Measurements from ENCODE around the gene UBE2C.

The UBE2C gene

GRCh38 chr20:45833030-45833882 lies 20.8 kb downstream of the UBE2C start, which contains the start of gene SNX21:
Gene SNX21, plus strand, starts transcription at chr20:45833799. Its CDS starts 121 bp downstream, at chr20:45833920.
- H3K4me3 ChIP-seq (replicated peaks; ENCODE audit: insufficient read depth, low read length), result peak within 1 kb of the TSS; percentile 57
- H3K27ac ChIP-seq (replicated peaks), result peak within 1 kb of the TSS; percentile 51
- TF ChIP-seq GABPA (IDR thresholded peaks at IDR 0.05; ENCODE audit: low read depth) (no peak), POLR2AphosphoS5 (IDR thresholded peaks at IDR 0.05; ENCODE audit: low read depth) (no peak), REST (IDR thresholded peaks at IDR 0.05; ENCODE audit: insufficient replicate concordance, low read depth) (no peak), SPI1 (IDR thresholded peaks at IDR 0.05; ENCODE audit: borderline replicate concordance, low read depth) (no peak), CTCF (IDR thresholded peaks at IDR 0.05; ENCODE audit: insufficient read depth, low read length) (no peak)
- DNase-seq (ENCODE audit: low read depth in 1 of 2, low spot score in 1 of 2), result peak; percentile 79 to 89
- H3K27me3 ChIP-seq (ENCODE audit: insufficient read depth, poor library complexity, severe bottlenecking), result no peaks in the 10 kb centered on the region

GRCh38 chr20:45833883-45834796 lies 21.7 kb downstream of the UBE2C start:
- TF ChIP-seq CTCF (IDR thresholded peaks at IDR 0.05; ENCODE audit: insufficient read depth, low read length) (no peak), POLR2AphosphoS5 (IDR thresholded peaks at IDR 0.05; ENCODE audit: low read depth) (no peak), REST (IDR thresholded peaks at IDR 0.05; ENCODE audit: insufficient replicate concordance, low read depth) (no peak), SPI1 (IDR thresholded peaks at IDR 0.05; ENCODE audit: borderline replicate concordance, low read depth) (no peak), GABPA (IDR thresholded peaks at IDR 0.05; ENCODE audit: low read depth) (no peak)
- peak overlapping the region; percentile 51 for H3K27ac ChIP-seq (replicated peaks)
- no peaks in the 10 kb centered on the region for H3K27me3 ChIP-seq (ENCODE audit: insufficient read depth, poor library complexity, severe bottlenecking)
- no peak for DNase-seq (ENCODE audit: low read depth in 1 of 2, low spot score in 1 of 2)
- H3K4me3 ChIP-seq (replicated peaks; ENCODE audit: insufficient read depth, low read length), result peak overlapping the region; percentile 57

- no peak for TF ChIP-seq REST (IDR thresholded peaks at IDR 0.05; ENCODE audit: insufficient replicate concordance, low read depth)
- no peak for TF ChIP-seq GABPA (IDR thresholded peaks at IDR 0.05; ENCODE audit: low read depth)
- no peak for TF ChIP-seq CTCF (IDR thresholded peaks at IDR 0.05; ENCODE audit: insufficient read depth, low read length)
- no peak for TF ChIP-seq SPI1 (IDR thresholded peaks at IDR 0.05; ENCODE audit: borderline replicate concordance, low read depth)
- no peak for TF ChIP-seq POLR2AphosphoS5 (IDR thresholded peaks at IDR 0.05; ENCODE audit: low read depth)
- no peak overlapping the region for H3K4me3 ChIP-seq (replicated peaks; ENCODE audit: insufficient read depth, low read length)
- no peak for DNase-seq (ENCODE audit: low read depth in 1 of 2, low spot score in 1 of 2)
- H3K27ac ChIP-seq (replicated peaks), result peak overlapping the region; percentile 6; the same call in 1 of the 2 replicates
- no peaks in the 10 kb centered on the region for H3K27me3 ChIP-seq (ENCODE audit: insufficient read depth, poor library complexity, severe bottlenecking)
Observed at GRCh38 chr20:45834797-45835161, 22.3 kb downstream of the UBE2C start.

All from HL-60 (cell line).